HG02981 (cell line): ENCODE data around the gene DAB1.

ENCODE experiments used
- ATAC-seq: cut with Tn5 transposase; IDR thresholded peaks from one replicate; pipeline ENCODE4 v1.9.1; 2021; ENCODE audit warnings: mild to moderate bottlenecking, moderate library complexity; ENCODE audit not compliant: unreplicated experiment

Gene DAB1

DNA sequence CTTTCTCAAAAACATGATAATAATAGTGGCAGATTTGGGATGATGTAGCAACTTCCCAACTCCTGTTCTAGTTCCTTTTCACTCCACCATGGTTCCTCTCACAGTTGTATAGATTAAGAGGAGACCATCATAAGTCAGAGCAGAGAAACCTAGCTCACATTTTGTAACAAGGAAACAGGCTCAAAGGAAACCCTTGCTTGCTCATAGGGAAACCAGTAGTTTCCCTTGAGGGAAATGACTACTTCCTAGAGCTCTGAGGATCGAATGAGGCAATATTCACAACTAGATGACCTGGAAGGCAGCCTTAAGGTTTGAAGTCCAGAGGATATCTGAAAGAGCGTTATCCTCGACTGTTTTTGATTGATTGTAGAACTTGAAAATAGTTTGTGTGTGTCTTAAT is 382.0 kb downstream of the DAB1 start:
- ATAC-seq: no peak

- no peak for ATAC-seq
Measured at GRCh38 chr1:57040811-57041210, 383.0 kb downstream of the DAB1 start.

GRCh38 chr1:57036641-57037579 is 386.9 kb downstream of the DAB1 start:
- no peak for ATAC-seq

GRCh38 chr1:57034713-57035112 is 389.1 kb downstream of the DAB1 start:
- ATAC-seq: no peak

DNA sequence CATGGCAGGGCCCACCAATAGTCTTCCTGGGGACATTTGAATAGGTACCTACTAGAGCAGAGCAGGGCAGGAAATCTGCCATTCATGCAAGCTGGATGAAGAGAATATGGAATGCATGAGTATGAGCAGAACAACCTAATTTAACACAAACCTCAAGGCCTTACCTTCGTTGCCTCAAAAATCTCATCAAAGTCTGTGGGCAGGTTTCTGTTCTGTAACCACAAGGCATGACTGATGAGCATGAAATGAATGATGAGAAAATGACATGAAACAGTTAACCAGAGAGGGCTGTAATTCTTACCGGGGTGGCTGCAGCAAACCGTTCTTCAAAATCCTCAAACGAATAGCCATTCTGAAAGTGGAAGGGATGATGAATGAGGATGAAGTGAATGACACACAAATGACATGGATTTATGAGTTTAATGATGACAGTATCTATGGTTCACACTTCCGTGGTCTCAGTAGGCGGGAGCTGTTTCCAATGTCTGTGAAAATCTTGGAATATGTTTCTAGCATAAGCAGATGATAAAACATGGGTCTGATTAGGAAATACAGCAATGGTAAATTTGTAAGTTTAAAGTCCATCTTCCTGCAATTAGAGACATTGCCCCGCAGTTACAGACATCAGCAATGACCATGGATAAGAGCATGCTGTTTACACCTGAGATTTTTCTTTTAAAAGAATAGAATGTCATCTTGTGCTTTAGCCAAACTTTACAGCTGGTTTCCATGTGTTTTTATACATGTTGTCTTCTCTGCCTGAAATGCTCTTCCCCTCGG is 390.4 kb downstream of the DAB1 start:
- no peak for ATAC-seq

DNA sequence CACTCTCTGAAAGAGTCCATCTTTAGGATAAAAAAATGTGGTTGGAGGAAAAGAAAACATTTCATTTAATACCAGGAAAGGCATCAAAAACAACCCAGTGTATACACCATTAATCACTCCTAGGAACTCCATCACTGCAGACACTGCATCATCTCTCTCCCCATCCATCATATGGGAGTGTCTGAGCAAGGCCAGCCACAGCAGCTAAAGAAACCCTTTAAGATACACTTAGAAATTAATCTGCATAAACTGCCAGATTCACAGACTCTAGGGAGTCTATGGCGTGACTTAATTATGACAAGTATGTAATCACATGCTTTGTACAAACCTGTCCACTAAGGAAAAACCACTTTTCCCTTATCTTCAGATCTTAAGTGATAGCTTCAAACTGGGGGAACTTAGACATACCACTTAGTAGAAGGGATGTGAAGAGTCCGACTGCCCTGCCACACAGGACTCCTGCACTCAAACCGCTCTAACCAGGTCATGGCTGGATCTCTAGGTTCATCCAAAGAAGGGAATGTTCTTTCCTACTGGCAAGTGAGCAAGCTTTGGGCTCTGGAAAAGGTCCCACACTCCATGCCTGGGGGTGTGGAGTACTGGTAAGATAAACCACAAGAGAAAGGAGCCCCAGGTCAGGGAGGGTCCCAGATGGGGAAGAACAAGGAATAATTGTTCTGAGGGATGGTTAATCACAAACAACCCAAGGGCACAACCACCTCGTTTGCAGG is 397.1 kb downstream of the DAB1 start:
- no peak for ATAC-seq

DNA sequence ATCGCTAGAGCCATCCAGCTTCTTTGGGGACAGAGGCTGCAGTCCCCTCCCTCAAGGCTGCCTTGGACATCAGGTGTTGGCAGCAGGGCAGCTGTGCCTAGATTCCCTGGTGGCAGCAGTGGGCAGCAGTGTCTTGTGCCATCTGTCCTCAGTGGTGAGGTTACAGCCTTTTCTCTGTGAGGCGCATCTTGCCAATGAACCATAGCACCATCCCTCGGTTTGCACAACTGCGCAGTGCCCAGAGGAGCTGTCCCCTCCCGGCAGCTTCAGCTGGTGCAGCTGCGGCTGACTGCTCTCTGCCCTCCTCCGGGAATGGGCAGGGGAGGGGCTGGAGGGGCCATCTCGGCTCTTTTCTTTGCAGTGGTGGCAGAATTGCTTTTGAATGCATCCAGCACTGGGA is 399.0 kb downstream of the DAB1 start:
- ATAC-seq: no peak

DNA sequence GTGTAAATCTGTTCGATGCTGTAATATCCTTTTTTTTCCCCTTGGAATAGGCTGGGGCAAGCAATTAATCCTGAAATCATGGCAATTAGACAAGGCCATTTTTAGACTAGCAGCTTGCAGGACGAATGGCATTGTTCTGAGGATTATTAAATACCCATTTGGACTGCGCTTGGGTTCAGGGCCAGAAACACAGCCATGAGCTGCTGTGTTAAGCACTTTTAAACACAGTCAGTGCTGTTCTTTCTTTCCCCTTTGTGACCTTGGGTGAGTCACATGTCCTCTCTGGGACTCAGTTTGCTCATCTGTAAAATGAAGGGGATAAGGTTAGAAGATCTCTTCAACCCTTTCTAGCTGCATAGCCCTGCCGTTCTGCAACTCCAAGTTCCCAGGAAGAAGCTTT is 399.4 kb downstream of the DAB1 start:
- ATAC-seq: no peak

DNA sequence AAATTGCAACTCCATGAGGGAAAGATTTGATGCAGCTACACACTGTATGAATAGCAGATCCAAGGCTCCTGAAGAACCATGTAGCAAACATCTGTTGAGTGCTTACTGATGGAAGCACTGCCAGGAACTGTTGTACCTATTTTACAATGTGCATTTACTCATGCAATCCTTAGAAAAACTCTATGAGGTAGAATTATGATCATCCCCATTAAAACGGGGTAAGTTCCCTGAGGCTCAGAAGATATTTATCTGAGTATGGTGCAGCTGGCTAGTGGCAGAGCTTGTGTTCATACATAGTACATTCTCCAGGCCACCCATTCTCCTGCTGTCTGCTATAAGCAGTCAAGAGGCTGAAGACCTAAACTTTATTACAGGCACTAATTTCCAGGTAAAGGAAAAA is 403.6 kb downstream of the DAB1 start:
- no peak for ATAC-seq

- ATAC-seq: no peak
Measured at GRCh38 chr1:57019236-57019839, 404.5 kb downstream of the DAB1 start.

DNA sequence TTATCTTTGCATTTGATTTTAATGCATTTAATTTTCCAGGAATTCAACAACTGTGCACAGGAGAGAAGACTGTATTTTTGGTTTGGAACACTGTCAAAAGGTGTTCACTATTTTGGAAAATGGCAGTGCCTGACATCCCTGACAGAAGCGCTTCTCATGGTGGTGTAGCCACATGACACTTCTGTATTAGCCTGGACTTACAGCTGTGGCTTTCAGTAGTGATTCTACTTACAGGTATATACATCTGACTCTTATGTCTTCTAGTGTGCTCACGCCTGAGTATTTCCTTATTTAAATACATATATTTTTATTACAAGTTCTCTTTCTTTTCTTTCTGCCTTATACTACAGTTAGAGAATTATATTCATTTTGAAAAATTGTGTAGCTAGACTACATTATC is 405.7 kb downstream of the DAB1 start:
- no peak for ATAC-seq

- no peak for ATAC-seq
Measured at GRCh38 chr1:57017717-57018116, 406.1 kb downstream of the DAB1 start.

DNA sequence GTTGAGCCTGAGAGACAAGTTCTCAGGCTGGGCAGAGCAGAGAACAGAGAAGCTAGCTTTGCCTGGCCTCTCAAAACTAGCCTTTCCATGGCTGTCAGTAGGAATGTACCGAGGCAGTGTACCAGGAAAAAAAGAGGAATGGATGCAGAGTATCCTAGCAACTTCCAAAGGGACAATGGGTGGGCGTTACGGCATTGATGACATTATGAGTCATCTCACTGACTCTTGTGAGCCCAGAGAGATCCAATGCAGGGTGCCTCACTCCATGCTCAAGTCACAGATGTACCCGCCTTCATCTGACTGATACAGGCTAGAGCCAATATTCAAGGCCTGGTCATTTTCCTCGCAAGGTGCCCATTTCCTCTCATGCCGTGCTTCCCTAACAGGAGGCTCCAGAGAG is 406.7 kb downstream of the DAB1 start:
- no peak for ATAC-seq

- ATAC-seq: no peak
Measured at GRCh38 chr1:57015071-57015470, 408.8 kb downstream of the DAB1 start.

DNA sequence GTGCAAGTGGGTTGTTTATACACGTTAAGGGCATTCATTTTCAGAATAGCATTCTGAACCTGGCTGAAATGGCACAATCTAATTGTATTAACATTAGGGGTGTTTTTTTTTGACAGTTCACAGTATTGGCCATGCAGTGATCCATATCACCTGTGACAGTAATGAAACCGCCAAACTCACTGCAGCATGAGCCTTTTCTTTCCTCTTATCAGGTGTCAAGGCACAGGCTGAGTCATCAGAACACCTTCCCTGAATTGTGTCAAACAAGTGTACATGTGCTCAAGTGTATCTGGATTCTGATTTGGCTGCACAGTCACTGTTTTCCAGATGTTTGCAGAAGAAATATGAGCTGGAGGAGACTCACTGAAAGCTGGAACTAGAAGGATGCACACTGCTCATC is 410.3 kb downstream of the DAB1 start:
- ATAC-seq: no peak

DNA sequence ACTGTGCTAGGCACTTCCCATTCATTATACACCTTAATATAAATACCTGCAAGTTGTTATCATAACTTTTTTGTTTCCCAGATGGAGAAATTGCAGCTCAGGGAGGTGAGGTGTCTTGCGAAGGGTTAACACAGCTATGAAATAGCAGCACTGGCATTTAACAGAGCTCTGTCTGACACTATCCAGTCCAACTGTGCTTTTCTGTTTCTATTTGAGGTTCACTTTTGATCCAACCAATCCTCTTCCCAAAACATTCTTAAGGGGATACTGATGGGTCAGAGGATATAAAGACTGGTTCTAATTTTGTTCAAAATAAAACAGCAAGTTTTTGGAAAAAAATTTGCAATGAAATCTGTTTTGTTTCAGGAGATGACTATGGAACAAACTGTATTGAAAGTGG is 411.5 kb downstream of the DAB1 start:
- ATAC-seq: no peak

- no peak for ATAC-seq
Measured at GRCh38 chr1:57010511-57010910, 413.3 kb downstream of the DAB1 start.

DNA sequence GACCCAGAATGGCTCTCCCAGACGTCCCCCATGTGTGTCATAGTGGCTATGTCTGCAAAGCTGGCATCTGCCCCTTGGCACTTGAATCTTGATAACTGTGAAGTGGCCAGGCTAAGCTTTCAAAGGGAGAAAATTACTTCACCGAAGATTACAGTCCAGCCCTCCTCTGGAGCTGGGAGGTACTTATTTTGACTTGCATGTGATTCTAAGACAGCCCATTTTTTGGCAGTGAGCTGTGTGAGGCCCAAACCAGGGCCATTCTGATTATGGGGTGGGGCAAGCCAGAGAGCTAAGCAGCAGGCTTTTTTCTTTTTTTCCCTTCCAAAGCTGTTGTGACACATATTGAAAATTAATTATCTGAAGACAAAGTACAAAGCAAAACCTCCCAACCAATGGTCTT is 415.9 kb downstream of the DAB1 start:
- ATAC-seq: no peak

- no peak for ATAC-seq
Measured at GRCh38 chr1:57007472-57007871, 416.4 kb downstream of the DAB1 start.

- ATAC-seq: no peak
Measured at GRCh38 chr1:57003398-57004139, 420.3 kb downstream of the DAB1 start.
